SKM-1 treated with dmso at 0.1 percent for 144 hours (cell line): ENCODE data around the gene SNX4.
A peak's percentile ranks its signal among the peaks of the same experiment; 100 is the strongest.

Experiments used
- DNase-seq: peaks from one replicate; lab custom pipeline; 2025; ENCODE audit not compliant: unreplicated experiment; lab: John Stamatoyannopoulos, UW

The SNX4 gene

GRCh38 chr3:125462722-125463299, 57.2 kb downstream of the SNX4 start:
- no peak for DNase-seq

GRCh38 chr3:125461896-125462295, 58.1 kb downstream of the SNX4 start:
- DNase-seq = no peak

GRCh38 chr3:125460233-125460632, 59.8 kb downstream of the SNX4 start:
- no peak for DNase-seq

- DNase-seq = no peak
Measured at GRCh38 chr3:125443923-125444322, 76.1 kb downstream of the SNX4 start.

- no peak for DNase-seq
Measured at GRCh38 chr3:125442506-125442905, 77.5 kb downstream of the SNX4 start.

GRCh38 chr3:125440970-125441369, 79.0 kb downstream of the SNX4 start:
- DNase-seq = no peak

GRCh38 chr3:125440559-125440955, 79.4 kb downstream of the SNX4 start:
- no peak for DNase-seq

GRCh38 chr3:125437631-125438435, 82.2 kb downstream of the SNX4 start:
- DNase-seq = peak; percentile 33

GRCh38 chr3:125436921-125437320, 83.1 kb downstream of the SNX4 start:
- DNase-seq = no peak

GRCh38 chr3:125435231-125435630, 84.8 kb downstream of the SNX4 start:
- no peak for DNase-seq

GRCh38 chr3:125434582-125435011, 85.4 kb downstream of the SNX4 start:
- DNase-seq = no peak

GRCh38 chr3:125433611-125434041, 86.4 kb downstream of the SNX4 start:
- DNase-seq = no peak

GRCh38 chr3:125433091-125433534, 86.9 kb downstream of the SNX4 start:
- DNase-seq = no peak

- DNase-seq = no peak
Measured at GRCh38 chr3:125431912-125432790, 87.9 kb downstream of the SNX4 start.

GRCh38 chr3:125431391-125431790, 88.6 kb downstream of the SNX4 start:
- DNase-seq = no peak

GRCh38 chr3:125428216-125428830, 91.7 kb downstream of the SNX4 start:
- no peak for DNase-seq

- no peak for DNase-seq
Measured at GRCh38 chr3:125418306-125418705, 101.7 kb downstream of the SNX4 start.

- no peak for DNase-seq
Measured at GRCh38 chr3:125416235-125416634, 103.8 kb downstream of the SNX4 start.

- DNase-seq = no peak
Measured at GRCh38 chr3:125414669-125415068, 105.3 kb downstream of the SNX4 start.

- no peak for DNase-seq
Measured at GRCh38 chr3:125410922-125411321, 109.1 kb downstream of the SNX4 start.

GRCh38 chr3:125406070-125406469, 113.9 kb downstream of the SNX4 start:
- no peak for DNase-seq
